OCI-LY7 (cell line): ENCODE results near the gene SCGB1D4. TPM values are rescaled to one million over a fixed set of nuclear protein-coding genes. Genes with fewer than 3 reads are reported as not detected.

Experiments
- BruUV-seq: library from RNA; stranded (reverse); fragments of 400-500 nt; replicated peaks from 2 replicates; lab custom pipeline; 2021; lab: Mats Ljungman, UMichigan
- CTCF ChIA-PET: fragments of 300-600 bp; sonication (Branson Sonifier 250); formaldehyde crosslinking; loops from one replicate; lab custom pipeline; 2022; ENCODE audit warnings: antibody characterized with exemption; ENCODE audit not compliant: unreplicated experiment; lab: Charles Lee
- POLR2A ChIA-PET: fragments of 300-600 bp; sonication (Branson Sonifier 250); formaldehyde crosslinking; loops from one replicate; lab custom pipeline; 2022; ENCODE audit warnings: antibody characterized with exemption; lab: Charles Lee
- DNase-seq: peaks from one replicate; pipeline ENCODE4 v3.0.0-alpha.2; 2015; ENCODE audit warnings: low spot score
- H2AFZ ChIP-seq: fragments of 200-600 bp; sonication (generic), shearing (Covaris generic); 2 replicates; pipeline ENCODE4 v1.6.1; 2014; ENCODE audit warnings: mild to moderate bottlenecking, antibody characterized with exemption, low read length, moderate library complexity
- H3K27ac ChIP-seq: fragments of 200-600 bp; sonication (generic); 2 replicates; pipeline ENCODE4 v1.5.1; 2014; ENCODE audit warnings: mixed run types, low read depth, mild to moderate bottlenecking, moderate library complexity, low read length, inconsistent platforms; ENCODE audit not compliant: poor library complexity, severe bottlenecking
- H3K36me3 ChIP-seq: fragments of 200-600 bp; sonication (generic); 2 replicates; pipeline ENCODE4 v1.6.1; 2014; ENCODE audit warnings: mild to moderate bottlenecking, antibody characterized with exemption, low read length, moderate library complexity, mixed read lengths; ENCODE audit not compliant: insufficient read depth
- H3K4me1 ChIP-seq: fragments of 200-600 bp; sonication (generic); 2 replicates; pipeline ENCODE4 v1.5.1; 2014; ENCODE audit warnings: mild to moderate bottlenecking, low read length; ENCODE audit not compliant: insufficient read depth, poor library complexity, severe bottlenecking
- H3K4me2 ChIP-seq: fragments of 200-600 bp; sonication (generic); 2 replicates; pipeline ENCODE4 v1.6.1; 2014; ENCODE audit warnings: mild to moderate bottlenecking, low read length
- H3K4me3 ChIP-seq: fragments of 200-600 bp; sonication (generic); 2 replicates; pipeline ENCODE4 v1.5.1; 2014; ENCODE audit warnings: mild to moderate bottlenecking, low read depth, low read length; ENCODE audit not compliant: poor library complexity, severe bottlenecking
- H3K79me2 ChIP-seq: fragments of 200-600 bp; sonication (generic); 2 replicates; pipeline ENCODE4 v1.6.1; 2016; ENCODE audit warnings: low read depth, mild to moderate bottlenecking, low read length, moderate library complexity, mixed read lengths; ENCODE audit not compliant: insufficient read depth
- H3K9me2 ChIP-seq: fragments of 200-600 bp; sonication (generic); 2 replicates; pipeline ENCODE4 v1.6.1; 2016; ENCODE audit warnings: mild to moderate bottlenecking, low read length, mixed read lengths; ENCODE audit not compliant: insufficient read depth
- H3K9me3 ChIP-seq: fragments of 200-600 bp; sonication (generic); 2 replicates; pipeline ENCODE4 v1.6.1; 2014; ENCODE audit warnings: mild to moderate bottlenecking, mixed run types, low read length, mixed read lengths
- H4K20me1 ChIP-seq: fragments of 200-600 bp; sonication (generic); 2 replicates; pipeline ENCODE4 v1.6.1; 2014; ENCODE audit warnings: mild to moderate bottlenecking, antibody characterized with exemption, low read length, moderate library complexity, mixed read lengths; ENCODE audit not compliant: insufficient read depth
- CTCF ChIP-seq: fragments of 200-600 bp; sonication (generic); conservative IDR thresholded peaks from 2 replicates; pipeline ENCODE4 v1.5.1; 2014; ENCODE audit warnings: mild to moderate bottlenecking, antibody characterized with exemption, low read length, moderate library complexity, mixed read lengths
- EZH2phosphoT487 ChIP-seq: fragments of 200-600 bp; sonication (generic); IDR thresholded peaks from 2 replicates; pipeline ENCODE4 v1.6.1; 2018; ENCODE audit warnings: low read depth, borderline replicate concordance, mild to moderate bottlenecking, mixed run types, antibody characterized with exemption, low read length, moderate library complexity, mixed read lengths
- intact Hi-C: fragments of 100-400 bp; cut with micrococcal nuclease; formaldehyde crosslinking; loops from one replicate; pipeline ENCODE4 v1.10.0; 2022; ENCODE audit not compliant: unreplicated experiment
- total RNA-seq, 2 experiments: library from RNA; depleted of rRNA in 1 of 2; stranded (reverse); fragments of >200 nt in 1 of 2; shearing (Covaris generic) in 1 of 2; gene quantifications; 2 replicates each; pipeline ENCODE4 v1.2.3, GENCODE V29; 2014 to 2022

SCGB1D4 gene
- total RNA-seq, 2 experiments from 2014 or later: not detected

GRCh38 chr11:62256281-62256680 lies 42.6 kb downstream of the SCGB1D4 start:
- POLR2A ChIA-PET: interaction anchor here (1.8 kb wide), 1 partner anchor 14 kb away, joined by 4 read pairs; the partner anchor contains the start of gene SCGB1D2

DNA sequence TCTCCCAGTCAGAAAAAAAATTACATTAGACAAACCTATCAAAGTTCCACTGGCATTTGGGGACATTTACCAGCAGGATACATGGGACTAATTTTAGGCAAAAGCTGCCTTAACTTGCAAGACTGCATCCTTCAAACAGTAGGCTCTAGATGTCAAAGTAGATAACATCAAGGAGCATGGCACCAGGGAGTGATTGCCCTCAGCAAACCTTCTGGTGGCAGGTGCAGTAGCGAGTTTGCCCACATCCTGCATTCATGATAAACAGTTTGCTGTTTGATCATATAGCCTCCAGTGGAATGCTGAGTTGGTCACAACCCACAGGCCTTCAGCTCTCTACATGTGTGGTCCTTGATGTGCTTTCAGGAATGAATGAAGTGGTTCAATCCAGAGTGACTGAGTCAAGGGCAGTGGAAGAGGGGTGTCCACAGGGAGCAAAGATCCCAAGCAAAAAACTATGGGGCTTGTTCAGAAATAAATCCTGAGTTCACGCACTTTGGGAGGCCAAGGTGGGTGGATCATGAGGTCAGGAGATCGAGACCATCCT lies 44.8 kb downstream of the SCGB1D4 start:
- POLR2A ChIA-PET: no interaction called here
- Histone ChIP-seq H3K79me2 (no peaks in the 10 kb centered on the region), H2AFZ (no peak overlapping the region), H3K27ac (no peak overlapping the region), H4K20me1 (no peaks in the 10 kb centered on the region), H3K4me3 (no peak overlapping the region), H3K4me1 (no peaks in the 10 kb centered on the region), H3K4me2 (no peak overlapping the region), H3K9me2 (no peaks in the 10 kb centered on the region), H3K36me3 (no peaks in the 10 kb centered on the region), H3K9me3 (0 out of 2 replicates have a peak, but pooled peaks cover 13% of the 10 kb centered on the region)
- no TSS peak for BruUV-seq
- intact Hi-C loops: no loop called here
- DNase-seq: no peak
- TF ChIP-seq EZH2phosphoT487 (no peak), CTCF (no peak)
- CTCF ChIA-PET: no interaction called here

More at GRCh38 chr11:62256281-62256680, 42.6 kb downstream of the SCGB1D4 start:
- Histone ChIP-seq H3K27ac (no peak overlapping the region), H3K9me3 (0 out of 2 replicates have a peak, but pooled peaks cover 11% of the 10 kb centered on the region), H3K4me3 (no peak overlapping the region), H3K4me2 (no peak overlapping the region), H4K20me1 (no peaks in the 10 kb centered on the region), H3K9me2 (no peaks in the 10 kb centered on the region), H3K4me1 (no peaks in the 10 kb centered on the region), H2AFZ (no peak overlapping the region), H3K79me2 (no peaks in the 10 kb centered on the region), H3K36me3 (no peaks in the 10 kb centered on the region)
- DNase-seq: no peak
- TF ChIP-seq EZH2phosphoT487 (no peak), CTCF (no peak)
- no TSS peak for BruUV-seq
- CTCF ChIA-PET: no interaction called here
- intact Hi-C loops: no loop called here

- intact Hi-C loops: no loop called here
- H3K9me3 ChIP-seq: 0 out of 2 replicates have a peak, but pooled peaks cover 13% of the 10 kb centered on the region
- DNase-seq: no peak
- no peaks in the 10 kb centered on the region for H3K79me2 ChIP-seq
- H3K4me2 ChIP-seq: no peak overlapping the region
- no peak overlapping the region for H3K27ac ChIP-seq
- H3K36me3 ChIP-seq: no peaks in the 10 kb centered on the region
- TF ChIP-seq EZH2phosphoT487: no peak
- no peak for TF ChIP-seq CTCF
- no TSS peak for BruUV-seq
- no peaks in the 10 kb centered on the region for H3K9me2 ChIP-seq
- CTCF ChIA-PET: no interaction called here
- POLR2A ChIA-PET: no interaction called here
- no peak overlapping the region for H2AFZ ChIP-seq
- H3K4me3 ChIP-seq: no peak overlapping the region
- H4K20me1 ChIP-seq: no peaks in the 10 kb centered on the region
- H3K4me1 ChIP-seq: no peaks in the 10 kb centered on the region
Observed at GRCh38 chr11:62251698-62252097, 47.2 kb downstream of the SCGB1D4 start.
